Upper lobe of left lung (tissue), 6 donors: ENCODE measurements around the gene FAM53B. TPM values are rescaled to one million over a fixed set of nuclear protein-coding genes. Genes with fewer than 3 reads are reported as not detected.

Experiments
- ATAC-seq, 2 donors: fragments of 200-7000 bp; cut with Tn5 transposase; one replicate each; pipeline ENCODE4 v1.9.1; 2022; ENCODE audit warnings: mild to moderate bottlenecking in 2 of 2, moderate library complexity in 2 of 2; ENCODE audit not compliant: low FRiP score in 2 of 2
- DNase-seq, 2 donors: peaks; one replicate each; pipeline ENCODE4 v3.0.0-alpha.2; 2019 to 2020
- H3K27ac ChIP-seq, 4 donors: fragments of 200-600 bp; sonication (generic); one replicate each; pipeline ENCODE4 v1.5.1; 2016 to 2019
- H3K27me3 ChIP-seq, 4 donors: fragments of 200-600 bp; sonication (generic); one replicate each; pipeline ENCODE4 v1.5.1; 2017 to 2019
- H3K36me3 ChIP-seq, 4 donors: fragments of 200-600 bp; sonication (generic); one replicate each; pipeline ENCODE4 v1.5.1; 2016 to 2019
- H3K4me1 ChIP-seq, 4 donors: fragments of 200-600 bp; sonication (generic); one replicate each; pipeline ENCODE4 v1.5.1; 2018 to 2019
- H3K4me3 ChIP-seq, 4 donors: fragments of 200-600 bp; sonication (generic); one replicate each; pipeline ENCODE4 v1.5.1; 2017 to 2019; ENCODE audit warnings: mild to moderate bottlenecking in 2 of 4, moderate library complexity in 1 of 4
- H3K9me3 ChIP-seq, 4 donors: fragments of 200-600 bp; sonication (generic); one replicate each; pipeline ENCODE4 v1.5.1; 2018 to 2019
- EP300 ChIP-seq, 4 donors: sonication (generic); formaldehyde crosslinking; IDR thresholded peaks; one replicate each; pipeline ENCODE4 v1.5.1; 2017; ENCODE audit warnings: antibody characterized with exemption in 4 of 4, control low read depth in 2 of 4
- POLR2A ChIP-seq, 4 donors: fragments of 450-650 bp; IDR thresholded peaks; one replicate each; pipeline ENCODE4 v1.5.1; 2016 to 2017; ENCODE audit warnings: antibody characterized with exemption in 4 of 4, mild to moderate bottlenecking in 2 of 4
- POLR2AphosphoS5 ChIP-seq, 2 donors: sonication (generic); formaldehyde crosslinking; IDR thresholded peaks; one replicate each; pipeline ENCODE4 v1.5.1; 2017; ENCODE audit warnings: antibody characterized with exemption in 2 of 2
- WGBS, 2 donors: methylation state at CpG; one replicate each; pipeline ENCODE4 v1.1.5; 2017 to 2018; 5-methylcytosine and 5-hydroxymethylcytosine counted together
- total RNA-seq, 6 donors: library from RNA; depleted of rRNA in 4 of 6; stranded (reverse); fragments of >200 nt in 4 of 6; gene quantifications; one replicate each; pipeline versions ENCODE4 v1.1.0 to v1.2.1, GENCODE V29; 2016 to 2021
- TF ChIP-seq, protein P1 (sequence below), 6 experiments: fragments of 450-650 bp in 4 of 6; fragments of 200-600 bp in 2 of 6; sonication (generic) in 2 of 6; IDR thresholded peaks; one replicate each; pipeline ENCODE4 v1.5.1; 2016 to 2019; ENCODE audit warnings: antibody characterized with exemption in 6 of 6
- donor health status: DM: no; HTN: no; CAD: no; lungs with moderate emphysema.
- donor health status: DM: no; HTN: yes; CAD: no; lungs with severe emphysema.

FAM53B gene
- total RNA-seq, 6 donors from 2014 or later: 35.8 to 62.5 (median 47.8) TPM

DNA sequence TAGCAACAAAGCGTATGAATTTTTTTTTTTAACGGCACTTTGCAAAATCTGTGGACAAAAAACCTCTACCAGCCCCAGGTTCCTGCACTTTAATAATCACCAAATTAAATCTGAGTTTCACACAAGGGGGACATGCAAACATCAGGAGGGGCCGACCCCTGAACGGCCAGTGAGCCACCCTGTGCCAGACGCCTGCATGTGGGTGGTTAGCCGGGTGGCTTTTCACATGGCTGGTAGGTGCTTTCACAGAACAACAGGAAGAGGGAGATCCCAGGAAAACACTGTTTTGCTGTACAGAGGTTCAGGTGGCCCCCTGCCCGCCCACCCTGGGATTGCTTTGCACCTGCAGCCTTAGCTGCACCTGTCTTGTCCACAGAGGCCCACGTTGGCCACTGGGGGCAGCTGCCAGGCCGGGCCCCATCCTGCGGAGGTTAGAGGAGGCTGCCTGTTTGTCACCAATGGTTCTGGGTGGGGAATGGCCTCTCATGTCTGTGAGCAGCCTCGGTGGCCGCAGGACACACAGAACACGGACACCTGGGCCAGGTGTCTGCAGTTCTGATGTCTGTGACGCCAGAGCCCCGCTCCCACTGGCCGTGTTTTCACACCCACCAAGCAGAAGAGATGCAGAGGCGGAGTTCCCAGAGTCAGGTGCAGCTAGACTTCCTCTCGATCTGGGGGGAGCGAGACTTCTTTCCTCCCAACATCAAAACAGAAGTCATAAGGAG is 107.7 kb downstream of the FAM53B start:
- no peak overlapping the region for H3K27ac ChIP-seq
- ATAC-seq (no peak), DNase-seq (no peak)
- TF ChIP-seq POLR2AphosphoS5 (IDR thresholded peaks at IDR 0.05) (no peak), EP300 (IDR thresholded peaks at IDR 0.05) (no peak), POLR2A (IDR thresholded peaks at IDR 0.05) (no peak)
- TF ChIP-seq, protein P1, sequence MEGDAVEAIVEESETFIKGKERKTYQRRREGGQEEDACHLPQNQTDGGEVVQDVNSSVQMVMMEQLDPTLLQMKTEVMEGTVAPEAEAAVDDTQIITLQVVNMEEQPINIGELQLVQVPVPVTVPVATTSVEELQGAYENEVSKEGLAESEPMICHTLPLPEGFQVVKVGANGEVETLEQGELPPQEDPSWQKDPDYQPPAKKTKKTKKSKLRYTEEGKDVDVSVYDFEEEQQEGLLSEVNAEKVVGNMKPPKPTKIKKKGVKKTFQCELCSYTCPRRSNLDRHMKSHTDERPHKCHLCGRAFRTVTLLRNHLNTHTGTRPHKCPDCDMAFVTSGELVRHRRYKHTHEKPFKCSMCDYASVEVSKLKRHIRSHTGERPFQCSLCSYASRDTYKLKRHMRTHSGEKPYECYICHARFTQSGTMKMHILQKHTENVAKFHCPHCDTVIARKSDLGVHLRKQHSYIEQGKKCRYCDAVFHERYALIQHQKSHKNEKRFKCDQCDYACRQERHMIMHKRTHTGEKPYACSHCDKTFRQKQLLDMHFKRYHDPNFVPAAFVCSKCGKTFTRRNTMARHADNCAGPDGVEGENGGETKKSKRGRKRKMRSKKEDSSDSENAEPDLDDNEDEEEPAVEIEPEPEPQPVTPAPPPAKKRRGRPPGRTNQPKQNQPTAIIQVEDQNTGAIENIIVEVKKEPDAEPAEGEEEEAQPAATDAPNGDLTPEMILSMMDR (IDR thresholded peaks at IDR 0.05): no peak
- H3K27me3 ChIP-seq: no peaks in the 10 kb centered on the region
- H3K36me3 ChIP-seq: no peaks in the 10 kb centered on the region
- H3K9me3 ChIP-seq: no peaks in the 10 kb centered on the region
- H3K4me3 ChIP-seq: no peak overlapping the region
- WGBS, 2 donors: 84 to 90% methylated on average over 9 to 19 of the region's 19 CpGs
- H3K4me1 ChIP-seq: peaks cover 31 to 65% (median 55%) of the 10 kb centered on the region in 4 donors

GRCh38 chr10:124632566-124632965 is 111.6 kb downstream of the FAM53B start:
- peaks cover 41 to 66% (median 55%) of the 10 kb centered on the region in 4 donors for H3K4me1 ChIP-seq
- ATAC-seq: peak; percentile 4 to 12
- 43% methylated on average over 9 of the region's 10 CpGs; no CpG with 5 or more reads in 1 of the 2 donors for WGBS, 2 donors
- H3K27ac ChIP-seq: peak overlapping the region; percentile 64 to 77 (median 70)
- peak overlapping the region in 1 of 4 donors; percentile 8 for H3K4me3 ChIP-seq
- no peaks in the 10 kb centered on the region for H3K27me3 ChIP-seq
- DNase-seq: no peak
- TF ChIP-seq EP300 (IDR thresholded peaks at IDR 0.05) (no peak), POLR2AphosphoS5 (IDR thresholded peaks at IDR 0.05) (peak; percentile 39 to 65), POLR2A (IDR thresholded peaks at IDR 0.05) (no peak)
- H3K9me3 ChIP-seq: no peaks in the 10 kb centered on the region
- no peaks in the 10 kb centered on the region for H3K36me3 ChIP-seq

GRCh38 chr10:124632064-124632531 is 112.1 kb downstream of the FAM53B start:
- peak; percentile 86 to 89 for DNase-seq
- peak overlapping the region; percentile 64 to 77 (median 70) for H3K27ac ChIP-seq
- no peaks in the 10 kb centered on the region for H3K9me3 ChIP-seq
- H3K27me3 ChIP-seq: no peaks in the 10 kb centered on the region
- no peaks in the 10 kb centered on the region for H3K36me3 ChIP-seq
- H3K4me3 ChIP-seq: peak overlapping the region in 1 of 4 donors; percentile 8
- peak; percentile 56 to 88 for ATAC-seq
- 30 to 43% methylated on average over 2 to 18 of the region's 19 CpGs for WGBS, 2 donors
- H3K4me1 ChIP-seq: peaks cover 45 to 67% (median 57%) of the 10 kb centered on the region in 4 donors
- TF ChIP-seq EP300 (IDR thresholded peaks at IDR 0.05) (no peak), POLR2AphosphoS5 (IDR thresholded peaks at IDR 0.05) (peak; percentile 39 to 61), POLR2A (IDR thresholded peaks at IDR 0.05) (no peak)
- TF ChIP-seq, protein P1 (IDR thresholded peaks at IDR 0.05): peak; percentile 35 to 86 (median 73)

DNA sequence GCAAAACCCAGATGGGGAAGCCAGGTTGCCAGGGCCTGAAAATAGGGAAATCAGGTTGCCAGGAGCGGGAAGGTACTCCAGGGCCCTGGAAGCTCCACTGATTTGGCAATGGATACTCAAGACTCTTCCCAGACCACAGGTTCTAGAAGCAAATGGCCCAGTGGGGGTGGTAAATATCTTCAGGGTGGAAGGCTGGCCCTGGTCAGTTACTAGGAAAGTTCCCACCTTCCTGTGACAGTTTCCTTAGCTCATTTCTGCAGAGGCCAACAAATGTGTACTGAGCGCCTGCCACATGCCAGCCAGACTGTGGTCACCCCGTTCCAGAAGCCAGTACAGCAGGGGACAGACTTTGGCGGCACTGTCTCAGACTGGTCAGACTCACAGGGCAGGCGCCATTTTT is 113.6 kb downstream of the FAM53B start:
- Histone ChIP-seq H3K9me3 (no peaks in the 10 kb centered on the region), H3K36me3 (no peaks in the 10 kb centered on the region), H3K27me3 (no peaks in the 10 kb centered on the region), H3K4me1 (peaks cover 53 to 76% (median 59%) of the 10 kb centered on the region in 4 donors), H3K4me3 (no peak overlapping the region), H3K27ac (peak overlapping the region; percentile 64 to 77 (median 70))
- WGBS, 2 donors: 89 to 95% methylated on average over 2 to 5 of the region's 5 CpGs
- ATAC-seq: no peak
- TF ChIP-seq POLR2A (IDR thresholded peaks at IDR 0.05) (no peak), EP300 (IDR thresholded peaks at IDR 0.05) (no peak), POLR2AphosphoS5 (IDR thresholded peaks at IDR 0.05) (no peak)
- TF ChIP-seq, protein P1 (IDR thresholded peaks at IDR 0.05): no peak
- DNase-seq: no peak

DNA sequence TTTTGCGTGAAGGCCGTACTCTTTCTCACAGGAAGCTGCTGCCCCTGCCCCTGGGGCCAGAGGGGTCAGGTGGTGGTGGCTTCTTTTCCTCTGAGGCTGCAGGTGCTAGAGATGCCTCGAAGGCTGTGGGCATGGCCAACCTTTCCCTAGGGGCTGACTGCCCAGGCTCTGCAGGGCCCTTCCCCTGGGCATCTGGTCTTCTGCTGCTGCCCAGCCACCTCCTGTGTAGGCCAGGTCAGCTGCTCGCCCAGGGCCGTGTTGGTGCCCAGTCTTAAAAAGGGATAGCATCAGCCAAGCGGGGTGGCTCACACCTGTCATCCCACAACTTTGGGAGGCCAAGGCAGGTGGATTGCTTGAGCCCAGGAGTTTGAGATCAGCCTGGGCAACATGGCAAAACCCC is 114.3 kb downstream of the FAM53B start:
- Histone ChIP-seq H3K27me3 (no peaks in the 10 kb centered on the region), H3K4me3 (no peak overlapping the region), H3K27ac (peak overlapping the region in 3 of 4 donors; percentile 3 to 76 (median 21)), H3K4me1 (peaks cover 53 to 76% (median 59%) of the 10 kb centered on the region in 4 donors), H3K36me3 (peaks cover 0 to 5% (median 0%) of the 10 kb centered on the region in 4 donors), H3K9me3 (no peaks in the 10 kb centered on the region)
- TF ChIP-seq, protein P1 (IDR thresholded peaks at IDR 0.05): no peak
- TF ChIP-seq POLR2A (IDR thresholded peaks at IDR 0.05) (no peak), EP300 (IDR thresholded peaks at IDR 0.05) (no peak), POLR2AphosphoS5 (IDR thresholded peaks at IDR 0.05) (no peak)
- DNase-seq: no peak
- 69 to 73% methylated on average over 2 to 6 of the region's 6 CpGs for WGBS, 2 donors
- no peak for ATAC-seq
